CD4-positive, alpha-beta T cell (primary cell): ENCODE measurements around the gene SYNJ1. TPM values are rescaled to one million over a fixed set of nuclear protein-coding genes. Genes with fewer than 3 reads are reported as not detected.

Source experiments
- ATAC-seq: fragments of 200-7000 bp; cut with Tn5 transposase; one replicate; pipeline ENCODE4 v1.10.0; 2022; ENCODE audit warnings: mild to moderate bottlenecking; ENCODE audit not compliant: poor library complexity
- CTCF ChIA-PET: fragments of 350-600 bp; sonication (Branson Sonifier 250); formaldehyde crosslinking; loops from one replicate; lab custom pipeline; 2021; ENCODE audit warnings: antibody characterized with exemption, inconsistent platforms; lab: Charles Lee
- POLR2A ChIA-PET: fragments of 350-600 bp; sonication (Branson Sonifier 250); formaldehyde crosslinking; loops from one replicate; lab custom pipeline; 2021; ENCODE audit warnings: antibody characterized with exemption, inconsistent platforms; lab: Charles Lee
- DNase-seq, 14 experiments: peaks; one replicate each; pipeline ENCODE4 v3.0.0-alpha.2; 2013 to 2020; ENCODE audit warnings: mixed read lengths in 2 of 14
- H3K27ac ChIP-seq, 2 donors: one replicate each; pipeline versions ENCODE4 v1.5.1 to v1.7.0; 2013; ENCODE audit warnings: low read length in 2 of 2, low read depth in 1 of 2, mild to moderate bottlenecking in 1 of 2
- H3K27me3 ChIP-seq, 2 experiments: 1 replicate in 1 of 2; 2 replicates in 1 of 2; pipeline versions ENCODE4 v1.6.1 to v1.7.0; 2013; ENCODE audit warnings: low read length in 2 of 2, control low read depth in 1 of 2, mild to moderate bottlenecking in 1 of 2, moderate library complexity in 1 of 2; ENCODE audit not compliant: insufficient read depth in 2 of 2, control insufficient read depth in 1 of 2
- H3K36me3 ChIP-seq: one replicate; pipeline ENCODE4 v1.6.1; 2013; ENCODE audit warnings: low read length, control low read depth; ENCODE audit not compliant: insufficient read depth
- H3K4me1 ChIP-seq: one replicate; pipeline ENCODE4 v1.6.1; 2013; ENCODE audit warnings: low read length, control low read depth; ENCODE audit not compliant: insufficient read depth
- H3K4me3 ChIP-seq: one replicate; pipeline ENCODE4 v1.5.1; 2013; ENCODE audit warnings: mild to moderate bottlenecking, low read length, moderate library complexity
- H3K9me3 ChIP-seq, 2 experiments: 1 replicate in 1 of 2; 2 replicates in 1 of 2; pipeline versions ENCODE4 v1.6.1 to v1.7.0; 2013; ENCODE audit warnings: low read length in 2 of 2, mild to moderate bottlenecking in 2 of 2, control low read depth in 1 of 2, moderate library complexity in 1 of 2; ENCODE audit not compliant: control insufficient read depth in 1 of 2, insufficient read depth in 1 of 2
- H3K27ac Mint-ChIP-seq: one replicate; pipeline ENCODE4 v1.8.0; 2020; ENCODE audit warnings: mixed read lengths
- H3K27me3 Mint-ChIP-seq: one replicate; pipeline ENCODE4 v1.8.0; 2021; ENCODE audit warnings: mixed read lengths
- H3K36me3 Mint-ChIP-seq: one replicate; pipeline ENCODE4 v1.8.0; 2021; ENCODE audit warnings: low read depth, mixed read lengths
- H3K4me1 Mint-ChIP-seq: one replicate; pipeline ENCODE4 v1.8.0; 2021; ENCODE audit warnings: low read depth, mixed read lengths
- H3K4me3 Mint-ChIP-seq: one replicate; pipeline ENCODE4 v1.8.0; 2020; ENCODE audit warnings: mild to moderate bottlenecking, mixed read lengths
- H3K9me3 Mint-ChIP-seq: one replicate; pipeline ENCODE4 v1.8.0; 2020; ENCODE audit warnings: mixed read lengths
- intact Hi-C, 2 experiments: fragments of 100-400 bp; cut with DNase I in 1 of 2; cut with micrococcal nuclease in 1 of 2; formaldehyde crosslinking; loops; one replicate each; pipeline versions ENCODE4 v1.15.1 to v1.9.0; 2023 to 2025; cut with DNase I, micrococcal nuclease
- total RNA-seq, 174 experiments: library from RNA in 2 of 174; stranded (reverse) in 2 of 174; gene quantifications; one replicate each; pipeline ENCODE4 v1.2.3 and lab custom pipeline; 2021 to 2026
- TF ChIP-seq, protein P1 (sequence below): fragments of 200-600 bp; IDR thresholded peaks from one replicate; pipeline ENCODE4 v1.8.0; 2022; ENCODE audit warnings: antibody characterized with exemption, mild to moderate bottlenecking

The SYNJ1 gene
- total RNA-seq, 2 experiments from 2014 or later = 14.3 to 15.6 TPM

DNA sequence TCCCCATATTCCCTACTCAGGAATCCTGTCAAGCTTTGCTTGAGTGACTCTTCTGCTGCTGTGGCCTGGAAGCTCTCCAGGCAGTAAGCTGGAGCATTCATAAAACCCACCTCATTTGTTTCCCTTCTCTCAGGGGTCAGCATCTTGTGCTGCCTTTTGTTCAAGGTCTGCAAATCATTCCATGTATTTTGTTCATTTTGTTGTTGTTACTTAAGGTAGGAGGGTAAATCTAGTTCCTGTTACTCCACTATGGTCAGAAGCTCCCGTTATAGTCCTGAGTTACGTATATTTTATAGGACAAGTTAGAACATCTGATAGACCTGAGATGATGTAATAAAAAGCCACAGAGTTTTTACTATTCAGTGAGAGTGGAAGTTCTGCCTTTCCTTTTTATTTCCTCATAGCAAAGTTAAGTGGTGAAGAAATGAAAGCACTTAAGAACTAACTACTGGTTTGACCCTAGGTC lies 9.9 kb downstream of the SYNJ1 start:
- peaks cover 48% of the 10 kb centered on the region for H3K4me1 Mint-ChIP-seq

DNA sequence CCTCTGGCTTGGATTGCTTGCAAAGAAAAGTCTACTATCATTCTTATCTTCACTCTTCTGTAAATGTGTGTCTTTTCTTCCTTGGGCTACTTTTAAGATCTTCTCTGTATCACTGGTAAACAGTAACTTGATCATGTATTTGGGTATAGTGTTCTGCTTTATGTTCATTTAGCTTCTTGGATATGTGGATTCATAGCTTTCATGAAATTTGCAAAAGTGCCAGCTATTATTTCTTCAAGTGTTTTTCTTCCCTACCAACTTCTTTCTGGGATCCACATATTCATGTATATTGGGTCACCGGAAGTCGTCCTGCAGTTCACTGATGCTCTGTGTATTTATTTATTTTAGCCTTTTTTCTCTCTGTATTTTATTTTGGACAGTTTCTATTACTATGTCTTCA lies 11.3 kb downstream of the SYNJ1 start:
- Histone ChIP-seq H3K27ac (no peak overlapping the region), H3K4me1 (no peaks in the 10 kb centered on the region), H3K9me3 (no peaks in the 10 kb centered on the region), H3K36me3 (peaks cover 20% of the 10 kb centered on the region), H3K4me3 (no peak overlapping the region), H3K27me3 (no peaks in the 10 kb centered on the region)
- intact Hi-C loops = no loop called here
- Mint-ChIP-seq H3K27ac (no peak overlapping the region), H3K27me3 (no peaks in the 10 kb centered on the region), H3K9me3 (no peaks in the 10 kb centered on the region), H3K36me3 (peaks cover 68% of the 10 kb centered on the region), H3K4me3 (no peak overlapping the region), H3K4me1 (peaks cover 55% of the 10 kb centered on the region)
- ATAC-seq (no peak), DNase-seq (no peak)
- ChIA-PET POLR2A (no interaction called here), CTCF (interaction anchor here (0.5 to 1.3 kb wide), 2 partner anchors 8 to 46 kb away, joined by 3 read pairs; no protein-coding TSS in a partner anchor)
- TF ChIP-seq, protein P1, sequence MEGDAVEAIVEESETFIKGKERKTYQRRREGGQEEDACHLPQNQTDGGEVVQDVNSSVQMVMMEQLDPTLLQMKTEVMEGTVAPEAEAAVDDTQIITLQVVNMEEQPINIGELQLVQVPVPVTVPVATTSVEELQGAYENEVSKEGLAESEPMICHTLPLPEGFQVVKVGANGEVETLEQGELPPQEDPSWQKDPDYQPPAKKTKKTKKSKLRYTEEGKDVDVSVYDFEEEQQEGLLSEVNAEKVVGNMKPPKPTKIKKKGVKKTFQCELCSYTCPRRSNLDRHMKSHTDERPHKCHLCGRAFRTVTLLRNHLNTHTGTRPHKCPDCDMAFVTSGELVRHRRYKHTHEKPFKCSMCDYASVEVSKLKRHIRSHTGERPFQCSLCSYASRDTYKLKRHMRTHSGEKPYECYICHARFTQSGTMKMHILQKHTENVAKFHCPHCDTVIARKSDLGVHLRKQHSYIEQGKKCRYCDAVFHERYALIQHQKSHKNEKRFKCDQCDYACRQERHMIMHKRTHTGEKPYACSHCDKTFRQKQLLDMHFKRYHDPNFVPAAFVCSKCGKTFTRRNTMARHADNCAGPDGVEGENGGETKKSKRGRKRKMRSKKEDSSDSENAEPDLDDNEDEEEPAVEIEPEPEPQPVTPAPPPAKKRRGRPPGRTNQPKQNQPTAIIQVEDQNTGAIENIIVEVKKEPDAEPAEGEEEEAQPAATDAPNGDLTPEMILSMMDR = no peak

More for the DNA sequence above, 9.9 kb downstream of the SYNJ1 start:
- peaks cover 25% of the 10 kb centered on the region for H3K36me3 ChIP-seq
- CTCF ChIA-PET = interaction anchor here (0.8 to 0.9 kb wide), 2 partner anchors 9 to 54 kb away, joined by 3 read pairs; partner anchors contain the start of gene PAXBP1
- DNase-seq = peak in 1 of 14 experiments; percentile 4
- H3K4me1 ChIP-seq = no peaks in the 10 kb centered on the region
- H3K27me3 ChIP-seq = no peaks in the 10 kb centered on the region
- Mint-ChIP-seq H3K36me3 (peaks cover 68% of the 10 kb centered on the region), H3K4me3 (no peak overlapping the region), H3K27ac (no peak overlapping the region), H3K9me3 (no peaks in the 10 kb centered on the region), H3K27me3 (no peaks in the 10 kb centered on the region)
- H3K4me3 ChIP-seq = no peak overlapping the region
- POLR2A ChIA-PET = no interaction called here
- intact Hi-C loops = no loop called here
- TF ChIP-seq, protein P1 = no peak
- H3K9me3 ChIP-seq = no peaks in the 10 kb centered on the region
- H3K27ac ChIP-seq = no peak overlapping the region
- no peak for ATAC-seq

DNA sequence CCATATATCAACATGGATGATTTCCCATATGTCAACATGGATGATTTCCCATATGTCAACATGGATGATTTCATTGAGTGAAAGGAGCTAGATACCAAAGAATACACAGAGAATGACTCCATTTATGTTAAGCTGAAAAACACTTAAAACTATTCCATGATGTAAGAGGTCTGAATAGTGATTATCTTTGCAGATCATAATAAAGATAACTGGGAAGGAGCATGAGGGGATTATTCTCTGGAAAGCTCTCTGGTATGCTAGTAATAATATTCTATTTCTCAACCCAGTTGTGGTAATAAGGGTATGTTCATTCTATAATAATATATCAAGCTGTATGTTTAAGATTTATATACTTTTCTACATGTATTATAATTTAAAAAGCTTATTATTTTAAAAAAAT lies 14.1 kb downstream of the SYNJ1 start:
- H3K27me3 ChIP-seq = no peaks in the 10 kb centered on the region
- peaks cover 50% of the 10 kb centered on the region for H3K36me3 Mint-ChIP-seq

More for the DNA sequence above, 14.1 kb downstream of the SYNJ1 start:
- TF ChIP-seq, protein P1 = no peak
- Mint-ChIP-seq H3K27me3 (no peaks in the 10 kb centered on the region), H3K27ac (no peak overlapping the region), H3K9me3 (no peaks in the 10 kb centered on the region), H3K4me3 (no peak overlapping the region), H3K4me1 (peaks cover 53% of the 10 kb centered on the region)
- Histone ChIP-seq H3K36me3 (peaks cover 4% of the 10 kb centered on the region), H3K9me3 (no peaks in the 10 kb centered on the region), H3K4me1 (no peaks in the 10 kb centered on the region), H3K4me3 (no peak overlapping the region), H3K27ac (no peak overlapping the region)
- ChIA-PET POLR2A (interaction anchor here (1.2 to 1.7 kb wide), 2 partner anchors 13 to 58 kb away, joined by 5 to 6 read pairs; partner anchors contain the start of genes PAXBP1 and SYNJ1), CTCF (no interaction called here)
- intact Hi-C loops = no loop called here
- DNase-seq (no peak), ATAC-seq (no peak)
